ENCODE measurements around the gene TCF20. TPM values are rescaled to one million over a fixed set of nuclear protein-coding genes. Genes with fewer than 3 reads are reported as not detected.

The TCF20 gene
- total and polyA plus RNA-seq, 4 donors = 1.0 to 15.8 (median 9.4) TPM

DNA sequence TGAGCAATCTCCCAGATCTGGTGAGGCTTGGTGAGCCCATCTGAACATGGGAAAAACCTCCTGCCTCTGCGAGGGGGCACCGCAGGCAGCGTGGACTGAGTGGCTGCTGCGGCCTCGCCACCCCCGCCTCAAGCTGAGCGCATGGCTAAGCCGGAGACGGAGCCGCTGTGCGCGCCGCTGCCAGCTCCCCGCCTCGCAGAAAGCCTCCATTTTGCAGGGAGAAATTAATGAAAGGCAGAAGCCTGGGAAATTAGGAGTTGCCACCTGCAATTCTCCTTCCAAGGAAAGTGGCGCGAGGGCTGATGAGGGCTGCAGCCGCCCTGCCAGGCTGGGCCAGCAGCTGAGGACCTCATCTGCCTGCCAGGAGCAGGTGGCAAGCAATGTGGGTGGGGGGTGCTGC, 35.6 kb upstream of the TCF20 start:
- Histone ChIP-seq H3K9me3 (ENCODE audit: control insufficient read depth in 4 of 4, low read length in 3 of 4) (no peaks in the 10 kb centered on the region), H3K9ac (ENCODE audit: low read depth in 1 of 2, low read length in 2 of 2) (no peak overlapping the region), H3K4me3 (ENCODE audit: low read depth in 1 of 3, low read length in 3 of 3) (no peak overlapping the region), H3K27ac (ENCODE audit: low read depth in 1 of 2, low read length in 2 of 2) (no peak overlapping the region), H3K27me3 (ENCODE audit: control insufficient read depth in 4 of 4, insufficient read depth in 4 of 4, low read length in 3 of 4) (no peaks in the 10 kb centered on the region), H3K4me1 (ENCODE audit: control insufficient read depth in 4 of 4, insufficient read depth in 4 of 4, low read length in 3 of 4) (no peaks in the 10 kb centered on the region), H3K36me3 (ENCODE audit: control insufficient read depth in 4 of 4, insufficient read depth in 3 of 4, low read depth in 1 of 4, low read length in 3 of 4) (no peaks in the 10 kb centered on the region)
- WGBS = 82% methylated on average over 18 of the region's 18 CpGs
- no peak for TF ChIP-seq JUND (IDR thresholded peaks at IDR 0.05)
- no peak for TF ChIP-seq NR2F2 (IDR thresholded peaks at IDR 0.05)
- DNase-seq (ENCODE audit: low spot score) = no peak

GRCh38 chr22:42304324-42304790, 33.9 kb upstream of the TCF20 start:
- no peaks in the 10 kb centered on the region for H3K9me3 ChIP-seq (ENCODE audit: control insufficient read depth in 4 of 4, low read length in 3 of 4)
- no peak for TF ChIP-seq GABPA (IDR thresholded peaks at IDR 0.05 in 1 of 2, conservative IDR thresholded peaks at IDR 0.05 in 1 of 2)
- TF ChIP-seq, protein P1, sequence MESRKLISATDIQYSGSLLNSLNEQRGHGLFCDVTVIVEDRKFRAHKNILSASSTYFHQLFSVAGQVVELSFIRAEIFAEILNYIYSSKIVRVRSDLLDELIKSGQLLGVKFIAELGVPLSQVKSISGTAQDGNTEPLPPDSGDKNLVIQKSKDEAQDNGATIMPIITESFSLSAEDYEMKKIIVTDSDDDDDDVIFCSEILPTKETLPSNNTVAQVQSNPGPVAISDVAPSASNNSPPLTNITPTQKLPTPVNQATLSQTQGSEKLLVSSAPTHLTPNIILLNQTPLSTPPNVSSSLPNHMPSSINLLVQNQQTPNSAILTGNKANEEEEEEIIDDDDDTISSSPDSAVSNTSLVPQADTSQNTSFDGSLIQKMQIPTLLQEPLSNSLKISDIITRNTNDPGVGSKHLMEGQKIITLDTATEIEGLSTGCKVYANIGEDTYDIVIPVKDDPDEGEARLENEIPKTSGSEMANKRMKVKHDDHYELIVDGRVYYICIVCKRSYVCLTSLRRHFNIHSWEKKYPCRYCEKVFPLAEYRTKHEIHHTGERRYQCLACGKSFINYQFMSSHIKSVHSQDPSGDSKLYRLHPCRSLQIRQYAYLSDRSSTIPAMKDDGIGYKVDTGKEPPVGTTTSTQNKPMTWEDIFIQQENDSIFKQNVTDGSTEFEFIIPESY (IDR thresholded peaks at IDR 0.05) = no peak
- no peak for TF ChIP-seq HNF4G (IDR thresholded peaks at IDR 0.05)
- peaks cover 0 to 5% (median 0%) of the 10 kb centered on the region in 4 donors for H3K4me1 ChIP-seq (ENCODE audit: control insufficient read depth in 4 of 4, insufficient read depth in 4 of 4, low read length in 3 of 4)
- no peak for DNase-seq (ENCODE audit: low spot score)
- H3K27me3 ChIP-seq (ENCODE audit: control insufficient read depth in 4 of 4, insufficient read depth in 4 of 4, low read length in 3 of 4) = no peaks in the 10 kb centered on the region
- no peak overlapping the region for H3K27ac ChIP-seq (ENCODE audit: low read depth in 1 of 2, low read length in 2 of 2)
- no peaks in the 10 kb centered on the region for H3K36me3 ChIP-seq (ENCODE audit: control insufficient read depth in 4 of 4, insufficient read depth in 3 of 4, low read depth in 1 of 4, low read length in 3 of 4)
- WGBS = 41% methylated on average over 8 of the region's 8 CpGs
- H3K9ac ChIP-seq (ENCODE audit: low read depth in 1 of 2, low read length in 2 of 2) = no peak overlapping the region
- no peak overlapping the region for H3K4me3 ChIP-seq (ENCODE audit: low read depth in 1 of 3, low read length in 3 of 3)

DNA sequence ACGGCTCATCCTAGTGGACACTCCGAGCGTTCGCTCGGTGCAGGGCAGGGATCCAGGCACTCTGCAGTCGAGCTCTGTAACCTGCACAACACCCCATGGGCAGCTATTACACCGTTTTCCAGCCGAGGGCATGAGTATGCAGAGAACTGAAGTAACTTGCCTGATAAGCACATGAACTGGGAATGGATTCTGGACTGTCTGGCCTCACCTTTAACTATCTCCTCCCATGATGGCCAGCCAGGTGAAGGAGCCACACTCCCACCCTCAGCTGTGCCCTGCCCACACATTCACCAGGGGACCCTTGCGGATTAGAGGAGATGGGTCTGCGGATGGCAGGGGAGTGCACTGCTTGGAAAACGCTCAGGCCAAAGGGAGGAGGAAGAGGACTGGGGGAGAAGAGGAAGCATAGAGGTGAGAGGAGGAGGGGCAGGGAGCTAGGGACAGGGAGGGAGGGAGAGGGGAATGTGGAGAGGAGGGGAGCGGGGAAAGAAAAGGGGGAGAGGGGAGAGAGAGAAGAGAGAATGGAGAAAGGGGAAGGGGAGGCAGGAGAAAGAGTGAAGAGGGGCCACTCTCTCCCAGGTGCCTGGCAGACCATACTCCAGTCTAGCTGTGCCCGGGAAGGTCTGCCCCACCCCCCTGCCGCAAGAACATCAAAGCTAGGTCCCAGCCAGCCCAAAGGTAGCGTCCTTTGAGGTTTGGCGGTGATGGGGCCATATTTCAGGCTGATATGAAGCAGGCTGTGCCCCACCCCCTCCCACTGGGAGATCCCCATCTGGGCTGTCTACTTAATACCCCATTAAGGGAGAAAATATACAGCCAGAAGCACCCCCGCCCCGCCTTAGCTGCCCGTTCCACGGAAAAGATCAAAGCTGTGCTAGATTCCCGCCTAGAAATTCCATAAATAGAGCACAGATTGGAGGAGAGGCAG, 33.2 kb upstream of the TCF20 start:
- Histone ChIP-seq H3K36me3 (ENCODE audit: control insufficient read depth in 4 of 4, insufficient read depth in 3 of 4, low read depth in 1 of 4, low read length in 3 of 4) (no peaks in the 10 kb centered on the region), H3K4me1 (ENCODE audit: control insufficient read depth in 4 of 4, insufficient read depth in 4 of 4, low read length in 3 of 4) (peaks cover 0 to 5% (median 0%) of the 10 kb centered on the region in 4 donors), H3K27ac (ENCODE audit: low read depth in 1 of 2, low read length in 2 of 2) (no peak overlapping the region), H3K9me3 (ENCODE audit: control insufficient read depth in 4 of 4, low read length in 3 of 4) (no peaks in the 10 kb centered on the region), H3K9ac (ENCODE audit: low read depth in 1 of 2, low read length in 2 of 2) (no peak overlapping the region), H3K4me3 (ENCODE audit: low read depth in 1 of 3, low read length in 3 of 3) (no peak overlapping the region), H3K27me3 (ENCODE audit: control insufficient read depth in 4 of 4, insufficient read depth in 4 of 4, low read length in 3 of 4) (no peaks in the 10 kb centered on the region)
- DNase-seq (ENCODE audit: low spot score) = no peak
- 39% methylated on average over 21 of the region's 21 CpGs for WGBS
- TF ChIP-seq GABPA (IDR thresholded peaks at IDR 0.05 in 1 of 2, conservative IDR thresholded peaks at IDR 0.05 in 1 of 2) = no peak
- no peak for TF ChIP-seq FOXA1 (IDR thresholded peaks at IDR 0.05)
- TF ChIP-seq SP1 (IDR thresholded peaks at IDR 0.05) = no peak

DNA sequence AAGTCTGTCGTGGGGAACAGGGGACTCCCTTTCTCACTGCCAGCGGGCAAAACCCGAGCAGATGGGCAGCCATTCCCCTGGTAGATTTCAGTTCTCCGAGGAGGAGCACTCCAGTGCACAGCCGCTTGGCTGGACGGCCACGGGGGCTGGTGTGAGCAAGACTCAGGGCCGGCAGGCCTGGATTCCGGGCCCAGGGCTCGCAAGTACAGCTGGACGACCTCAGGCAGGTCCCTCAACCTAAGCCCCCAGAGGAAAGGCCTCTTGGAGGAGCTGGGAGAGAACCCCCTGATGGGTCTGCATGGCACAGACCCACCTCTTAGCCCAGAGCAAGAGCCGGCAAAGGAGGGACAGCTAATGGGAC, 31.3 kb upstream of the TCF20 start:
- Histone ChIP-seq H3K36me3 (ENCODE audit: control insufficient read depth in 4 of 4, insufficient read depth in 3 of 4, low read depth in 1 of 4, low read length in 3 of 4) (no peaks in the 10 kb centered on the region), H3K27me3 (ENCODE audit: control insufficient read depth in 4 of 4, insufficient read depth in 4 of 4, low read length in 3 of 4) (no peaks in the 10 kb centered on the region), H3K4me1 (ENCODE audit: control insufficient read depth in 4 of 4, insufficient read depth in 4 of 4, low read length in 3 of 4) (peaks cover 0 to 5% (median 0%) of the 10 kb centered on the region in 4 donors), H3K27ac (ENCODE audit: low read depth in 1 of 2, low read length in 2 of 2) (no peak overlapping the region), H3K9me3 (ENCODE audit: control insufficient read depth in 4 of 4, low read length in 3 of 4) (no peaks in the 10 kb centered on the region), H3K9ac (ENCODE audit: low read depth in 1 of 2, low read length in 2 of 2) (no peak overlapping the region), H3K4me3 (ENCODE audit: low read depth in 1 of 3, low read length in 3 of 3) (no peak overlapping the region)
- 84% methylated on average over 12 of the region's 12 CpGs for WGBS
- DNase-seq (ENCODE audit: low spot score) = no peak
- TF ChIP-seq NR2F2 (IDR thresholded peaks at IDR 0.05) (no peak), SP1 (IDR thresholded peaks at IDR 0.05) (no peak), RXRA (IDR thresholded peaks at IDR 0.05) (no peak), FOXA1 (IDR thresholded peaks at IDR 0.05) (no peak), MAX (IDR thresholded peaks at IDR 0.05) (no peak), EGR1 (IDR thresholded peaks at IDR 0.05; ENCODE audit: low read depth in 2 of 2) (no peak), JUND (IDR thresholded peaks at IDR 0.05) (no peak), HNF4G (IDR thresholded peaks at IDR 0.05) (no peak), YY1 (IDR thresholded peaks at IDR 0.05) (no peak), ATF3 (IDR thresholded peaks at IDR 0.05) (no peak), GABPA (IDR thresholded peaks at IDR 0.05 in 1 of 2, conservative IDR thresholded peaks at IDR 0.05 in 1 of 2) (no peak), HNF4A (conservative IDR thresholded peaks at IDR 0.05) (no peak), FOXA2 (IDR thresholded peaks at IDR 0.05) (no peak)
- TF ChIP-seq, protein P2, sequence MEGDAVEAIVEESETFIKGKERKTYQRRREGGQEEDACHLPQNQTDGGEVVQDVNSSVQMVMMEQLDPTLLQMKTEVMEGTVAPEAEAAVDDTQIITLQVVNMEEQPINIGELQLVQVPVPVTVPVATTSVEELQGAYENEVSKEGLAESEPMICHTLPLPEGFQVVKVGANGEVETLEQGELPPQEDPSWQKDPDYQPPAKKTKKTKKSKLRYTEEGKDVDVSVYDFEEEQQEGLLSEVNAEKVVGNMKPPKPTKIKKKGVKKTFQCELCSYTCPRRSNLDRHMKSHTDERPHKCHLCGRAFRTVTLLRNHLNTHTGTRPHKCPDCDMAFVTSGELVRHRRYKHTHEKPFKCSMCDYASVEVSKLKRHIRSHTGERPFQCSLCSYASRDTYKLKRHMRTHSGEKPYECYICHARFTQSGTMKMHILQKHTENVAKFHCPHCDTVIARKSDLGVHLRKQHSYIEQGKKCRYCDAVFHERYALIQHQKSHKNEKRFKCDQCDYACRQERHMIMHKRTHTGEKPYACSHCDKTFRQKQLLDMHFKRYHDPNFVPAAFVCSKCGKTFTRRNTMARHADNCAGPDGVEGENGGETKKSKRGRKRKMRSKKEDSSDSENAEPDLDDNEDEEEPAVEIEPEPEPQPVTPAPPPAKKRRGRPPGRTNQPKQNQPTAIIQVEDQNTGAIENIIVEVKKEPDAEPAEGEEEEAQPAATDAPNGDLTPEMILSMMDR (IDR thresholded peaks at IDR 0.05; ENCODE audit: low read depth, low read length, missing input control) = no peak
- TF ChIP-seq, protein P1 (IDR thresholded peaks at IDR 0.05) = no peak

Data from liver (tissue), 9 donors.